IPS-20b (cell line): ENCODE measurements around the gene SSR3.

Experiments
- H3K27ac ChIP-seq: one replicate; pipeline ENCODE4 v1.5.1; 2013; ENCODE audit warnings: low read length
- H3K27me3 ChIP-seq: 2 replicates; pipeline ENCODE4 v1.6.1; 2013; ENCODE audit warnings: mild to moderate bottlenecking, low read length, inconsistent platforms; ENCODE audit not compliant: insufficient read depth
- H3K36me3 ChIP-seq: 2 replicates; pipeline ENCODE4 v1.6.1; 2013; ENCODE audit warnings: low read depth, mild to moderate bottlenecking, inconsistent platforms, low read length, moderate library complexity; ENCODE audit not compliant: insufficient read depth
- H3K4me1 ChIP-seq: 2 replicates; pipeline ENCODE4 v1.6.1; 2013; ENCODE audit warnings: mild to moderate bottlenecking, control low read depth, inconsistent platforms, low read length, moderate library complexity; ENCODE audit not compliant: insufficient read depth
- H3K4me3 ChIP-seq: 2 replicates; pipeline ENCODE4 v1.5.1; 2013; ENCODE audit warnings: mild to moderate bottlenecking, low read length, inconsistent platforms
- H3K9ac ChIP-seq: 2 replicates; pipeline ENCODE4 v1.6.1; 2013; ENCODE audit warnings: low read depth, mild to moderate bottlenecking, inconsistent platforms, low read length, moderate library complexity
- H3K9me3 ChIP-seq: 2 replicates; pipeline ENCODE4 v1.6.1; 2013; ENCODE audit warnings: mild to moderate bottlenecking, low read depth, low read length, inconsistent platforms; ENCODE audit not compliant: insufficient read depth

The SSR3 gene

GRCh38 chr3:156507285-156507684, 47.6 kb downstream of the SSR3 start:
- no peak overlapping the region for H3K9ac ChIP-seq
- H3K9me3 ChIP-seq: no peaks in the 10 kb centered on the region
- H3K27me3 ChIP-seq: no peaks in the 10 kb centered on the region
- H3K4me3 ChIP-seq: no peak overlapping the region
- no peaks in the 10 kb centered on the region; the same call in 1 of the 2 replicates for H3K4me1 ChIP-seq
- H3K27ac ChIP-seq: no peak overlapping the region
- H3K36me3 ChIP-seq: no peaks in the 10 kb centered on the region

GRCh38 chr3:156498307-156498706, 56.6 kb downstream of the SSR3 start:
- H3K9ac ChIP-seq: no peak overlapping the region
- H3K9me3 ChIP-seq: no peaks in the 10 kb centered on the region; the same call in 1 of the 2 replicates
- H3K27ac ChIP-seq: no peak overlapping the region
- H3K4me1 ChIP-seq: no peaks in the 10 kb centered on the region
- no peaks in the 10 kb centered on the region for H3K27me3 ChIP-seq
- no peaks in the 10 kb centered on the region for H3K36me3 ChIP-seq
- H3K4me3 ChIP-seq: no peak overlapping the region

GRCh38 chr3:156497326-156497725, 57.6 kb downstream of the SSR3 start:
- H3K9me3 ChIP-seq: no peaks in the 10 kb centered on the region; the same call in 1 of the 2 replicates
- H3K36me3 ChIP-seq: no peaks in the 10 kb centered on the region
- no peak overlapping the region for H3K27ac ChIP-seq
- H3K9ac ChIP-seq: no peak overlapping the region
- no peak overlapping the region for H3K4me3 ChIP-seq
- H3K4me1 ChIP-seq: no peaks in the 10 kb centered on the region
- H3K27me3 ChIP-seq: no peaks in the 10 kb centered on the region

GRCh38 chr3:156495816-156496215, 59.1 kb downstream of the SSR3 start:
- Histone ChIP-seq H3K9ac (no peak overlapping the region), H3K27ac (no peak overlapping the region), H3K36me3 (no peaks in the 10 kb centered on the region), H3K4me3 (no peak overlapping the region), H3K27me3 (no peaks in the 10 kb centered on the region), H3K9me3 (no peaks in the 10 kb centered on the region; the same call in 1 of the 2 replicates), H3K4me1 (no peaks in the 10 kb centered on the region)

GRCh38 chr3:156493887-156494286, 61.0 kb downstream of the SSR3 start:
- H3K4me3 ChIP-seq: no peak overlapping the region
- no peaks in the 10 kb centered on the region for H3K27me3 ChIP-seq
- H3K4me1 ChIP-seq: no peaks in the 10 kb centered on the region
- H3K27ac ChIP-seq: no peak overlapping the region
- no peak overlapping the region for H3K9ac ChIP-seq
- no peaks in the 10 kb centered on the region; the same call in 1 of the 2 replicates for H3K9me3 ChIP-seq
- H3K36me3 ChIP-seq: no peaks in the 10 kb centered on the region

- no peaks in the 10 kb centered on the region for H3K36me3 ChIP-seq
- no peak overlapping the region for H3K27ac ChIP-seq
- H3K4me3 ChIP-seq: no peak overlapping the region
- no peaks in the 10 kb centered on the region for H3K27me3 ChIP-seq
- H3K9ac ChIP-seq: no peak overlapping the region
- no peaks in the 10 kb centered on the region for H3K9me3 ChIP-seq
- H3K4me1 ChIP-seq: no peaks in the 10 kb centered on the region
Observed at GRCh38 chr3:156492801-156493261, 62.1 kb downstream of the SSR3 start.

- no peak overlapping the region for H3K9ac ChIP-seq
- no peaks in the 10 kb centered on the region for H3K9me3 ChIP-seq
- no peaks in the 10 kb centered on the region for H3K27me3 ChIP-seq
- no peak overlapping the region for H3K27ac ChIP-seq
- H3K4me1 ChIP-seq: no peaks in the 10 kb centered on the region
- no peak overlapping the region for H3K4me3 ChIP-seq
- H3K36me3 ChIP-seq: no peaks in the 10 kb centered on the region
Observed at GRCh38 chr3:156491192-156491591, 63.7 kb downstream of the SSR3 start.
